Left renal pelvis (tissue), 4 donors: ENCODE results near the gene DNAJB14. TPM values are rescaled to one million over a fixed set of nuclear protein-coding genes. Genes with fewer than 3 reads are reported as not detected.

ENCODE experiments used
- DNase-seq, 4 donors: peaks; one replicate each; pipeline ENCODE4 v3.0.0-alpha.2; 2013; ENCODE audit warnings: low read depth in 4 of 4, low spot score in 3 of 4
- polyA plus RNA-seq, 4 donors: library from polyadenylated mRNA; unstranded; fragments of 120-200 nt; gene quantifications; one replicate each; pipeline ENCODE4 v1.2.1, GENCODE V29; 2013; ENCODE audit not compliant: insufficient read length in 4 of 4

Gene DNAJB14
- polyA plus RNA-seq, 4 donors = 33.7 to 45.2 (median 35.4) TPM

- DNase-seq = peak in 3 of 4 donors; percentile 11 to 29 (median 14)
Observed at GRCh38 chr4:99945718-99946355, 581 bp downstream of the DNAJB14 start.

DNA sequence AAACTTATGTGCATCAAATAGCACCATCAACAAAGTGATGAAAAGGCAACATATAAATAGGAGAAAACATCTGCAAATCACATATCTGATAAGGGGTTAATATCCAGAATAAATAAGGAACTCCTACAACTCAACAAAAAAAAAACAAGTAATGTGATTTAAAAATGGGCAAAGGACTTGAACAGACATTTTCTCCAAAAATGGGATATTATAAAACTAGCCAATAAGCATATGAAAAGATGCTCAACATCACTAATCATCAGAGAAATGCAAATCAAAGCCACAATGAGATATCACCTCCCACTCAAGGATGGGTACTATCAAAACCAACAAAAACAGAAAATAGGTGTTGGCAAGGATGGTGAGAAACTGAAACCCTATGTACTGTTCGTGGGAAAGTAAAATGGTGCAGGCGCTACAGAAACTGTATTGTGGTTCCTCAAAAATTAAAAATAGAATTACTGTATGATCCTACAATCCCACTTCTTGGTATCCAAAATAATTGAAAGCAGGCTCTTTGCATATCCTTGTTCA, 2.4 kb downstream of the DNAJB14 start:
- no peak for DNase-seq

DNA sequence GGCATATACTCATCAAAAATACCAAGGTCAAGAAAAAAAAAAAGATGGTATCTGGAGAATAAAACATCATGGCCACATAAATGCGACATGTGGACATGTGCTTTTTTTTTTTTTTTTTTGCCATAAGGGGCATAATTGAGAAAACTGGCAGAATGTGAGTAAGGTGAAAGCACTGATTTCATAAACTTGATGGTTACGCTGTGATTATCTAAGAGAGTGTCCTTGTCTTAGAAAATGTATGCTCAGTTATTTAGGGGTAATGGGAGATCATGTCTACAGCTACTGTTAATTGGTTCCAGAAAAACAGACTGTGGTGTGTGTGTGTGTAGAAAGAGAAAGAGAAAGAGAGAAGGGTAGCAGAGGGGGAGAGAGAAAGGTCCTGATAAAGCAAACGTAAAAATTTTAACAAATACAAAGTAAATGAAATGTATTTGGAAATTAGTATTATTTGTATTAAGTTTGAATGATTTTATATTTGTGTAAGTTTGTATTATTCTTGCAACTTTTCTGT, 8.1 kb downstream of the DNAJB14 start:
- DNase-seq = no peak

GRCh38 chr4:99934891-99935290, 11.5 kb downstream of the DNAJB14 start:
- no peak for DNase-seq

DNA sequence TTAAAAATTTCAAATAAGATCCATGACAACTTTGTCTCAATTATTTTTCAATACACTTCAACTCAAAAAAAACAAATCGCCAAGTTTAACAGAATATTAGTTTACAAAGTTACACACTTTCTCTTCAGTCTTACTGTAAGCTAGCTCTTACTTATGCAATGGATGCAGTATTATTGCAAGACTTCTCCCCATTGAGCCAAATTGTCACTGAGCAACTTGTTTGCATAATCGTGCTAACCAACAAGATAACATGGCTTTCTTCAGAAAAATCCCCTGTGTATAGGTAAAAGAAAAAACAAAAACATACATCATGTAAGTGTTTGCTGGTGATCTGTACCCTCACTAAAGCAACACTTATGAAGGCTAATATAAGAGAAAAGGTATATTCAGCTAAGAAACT, 18.9 kb downstream of the DNAJB14 start:
- DNase-seq = no peak

GRCh38 chr4:99921174-99921573, 25.2 kb downstream of the DNAJB14 start:
- DNase-seq = no peak

DNA sequence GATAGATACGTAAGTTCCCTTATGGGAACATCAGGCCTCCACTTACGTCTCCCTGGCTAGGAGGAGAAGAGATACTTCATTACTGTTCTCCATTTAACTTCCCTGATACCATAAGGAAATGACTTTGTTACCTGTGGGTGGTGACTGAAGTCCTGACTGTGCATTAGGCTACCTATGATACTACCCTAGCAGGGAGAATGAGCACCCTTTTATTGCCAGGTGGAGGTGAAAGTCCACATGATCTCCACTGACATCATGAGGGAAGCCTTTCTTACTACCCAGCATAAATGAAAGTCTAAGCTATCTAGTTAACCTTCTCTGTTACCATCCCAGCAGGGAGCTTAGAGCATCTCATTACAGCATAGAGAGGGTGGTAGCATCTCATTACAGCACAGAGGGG, 27.8 kb downstream of the DNAJB14 start:
- DNase-seq = no peak

GRCh38 chr4:99917575-99917974, 28.8 kb downstream of the DNAJB14 start:
- DNase-seq = no peak

- DNase-seq = no peak
Observed at GRCh38 chr4:99915449-99915848, 31.0 kb downstream of the DNAJB14 start.

DNA sequence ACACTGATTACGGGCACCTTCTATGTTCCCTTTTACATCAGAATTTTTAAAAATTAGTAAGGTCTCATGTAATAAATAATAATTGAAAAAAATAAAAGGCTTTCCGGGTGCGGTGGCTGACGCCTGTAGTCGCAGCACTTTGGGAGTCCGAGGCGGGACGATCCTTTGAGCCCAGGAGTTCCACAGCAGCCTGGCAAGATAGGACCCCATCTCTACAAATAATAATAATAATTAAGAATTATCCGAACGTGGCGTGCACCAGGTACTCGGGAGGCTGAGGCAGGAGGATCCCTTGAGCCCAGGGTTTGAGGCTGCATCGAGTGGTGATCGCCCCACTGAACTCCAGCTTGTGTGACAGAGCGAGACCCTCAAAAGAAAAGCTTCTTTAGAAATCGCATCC, 51.4 kb downstream of the DNAJB14 start:
- no peak for DNase-seq

- peak; percentile 77 to 86 (median 82) for DNase-seq
Observed at GRCh38 chr4:99894161-99894997, 52.0 kb downstream of the DNAJB14 start, which contains the start of gene LAMTOR3. Gene LAMTOR3, minus strand, starts transcription at chr4:99894427. Its CDS starts 464 bp downstream, at chr4:99893963.

GRCh38 chr4:99893839-99894160, 52.6 kb downstream of the DNAJB14 start:
- peak in 1 of 4 donors; percentile 5 for DNase-seq

DNA sequence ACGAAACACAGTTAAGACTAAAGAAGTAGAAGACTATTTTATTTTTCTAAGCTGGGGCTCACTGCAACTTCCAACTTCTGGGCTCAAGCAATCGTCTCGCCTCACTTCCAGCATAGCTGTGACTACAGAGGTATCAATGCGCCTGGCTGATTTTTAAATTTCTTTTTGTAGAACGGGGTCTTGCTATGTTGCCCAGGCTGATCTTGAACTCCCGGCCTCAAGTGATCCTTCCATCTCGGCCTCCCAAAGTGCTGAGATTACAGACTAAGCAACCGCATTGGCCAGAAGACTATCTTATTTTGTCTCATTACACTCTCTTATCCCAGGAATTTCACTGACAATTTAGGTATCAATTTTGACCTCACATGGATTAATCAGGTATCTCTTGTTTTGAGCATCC, 53.4 kb downstream of the DNAJB14 start:
- no peak for DNase-seq

GRCh38 chr4:99891351-99891750, 55.1 kb downstream of the DNAJB14 start:
- no peak for DNase-seq

GRCh38 chr4:99887837-99888236, 58.6 kb downstream of the DNAJB14 start:
- no peak for DNase-seq

DNA sequence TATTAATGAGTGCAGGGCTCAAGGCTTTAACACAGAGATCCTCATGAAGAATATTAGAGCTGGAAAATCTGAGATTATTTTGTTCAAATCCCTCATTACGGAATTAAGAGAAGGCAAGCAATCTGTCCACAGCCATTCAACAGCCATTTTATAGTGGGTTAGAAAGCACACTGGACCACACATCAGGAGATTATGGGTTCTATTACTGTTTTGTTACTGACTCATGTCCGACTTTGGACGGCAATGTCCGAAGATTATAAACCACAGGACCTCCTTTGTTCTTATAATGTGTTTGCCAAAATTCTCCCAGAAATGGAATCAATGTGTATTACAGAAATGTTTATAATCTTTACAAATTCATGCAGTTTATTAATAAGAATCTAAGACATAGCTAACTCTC, 60.3 kb downstream of the DNAJB14 start:
- DNase-seq = no peak

- no peak for DNase-seq
Observed at GRCh38 chr4:99885687-99886086, 60.7 kb downstream of the DNAJB14 start.

DNA sequence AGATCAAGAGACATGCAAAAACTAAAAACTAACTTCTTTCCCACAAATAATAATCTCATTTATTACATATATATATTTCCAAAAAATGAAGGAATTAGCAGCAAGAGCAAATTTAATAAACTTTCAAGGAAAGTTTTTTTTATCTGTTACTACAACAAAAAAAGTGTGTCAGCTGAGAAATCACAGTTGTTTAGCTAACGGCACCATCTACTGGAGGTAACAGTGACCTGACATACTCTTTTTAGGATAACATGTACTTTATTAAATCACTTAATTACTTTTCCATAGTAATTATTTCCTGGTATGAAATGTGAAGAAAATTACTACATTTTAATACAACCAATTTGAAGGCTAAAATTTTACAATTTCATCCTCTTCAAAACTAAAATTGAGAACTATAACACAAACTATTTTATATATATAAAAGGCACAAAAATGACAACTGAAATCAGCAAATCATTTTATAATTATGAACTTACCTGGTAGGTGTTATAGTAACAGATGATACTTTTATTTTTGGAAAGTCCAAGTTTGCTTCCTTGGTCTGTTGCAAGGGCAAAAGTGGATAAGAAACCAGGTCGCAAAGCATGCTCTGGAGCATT, 61.3 kb downstream of the DNAJB14 start:
- no peak for DNase-seq

GRCh38 chr4:99879458-99879857, 67.0 kb downstream of the DNAJB14 start:
- DNase-seq = no peak

DNA sequence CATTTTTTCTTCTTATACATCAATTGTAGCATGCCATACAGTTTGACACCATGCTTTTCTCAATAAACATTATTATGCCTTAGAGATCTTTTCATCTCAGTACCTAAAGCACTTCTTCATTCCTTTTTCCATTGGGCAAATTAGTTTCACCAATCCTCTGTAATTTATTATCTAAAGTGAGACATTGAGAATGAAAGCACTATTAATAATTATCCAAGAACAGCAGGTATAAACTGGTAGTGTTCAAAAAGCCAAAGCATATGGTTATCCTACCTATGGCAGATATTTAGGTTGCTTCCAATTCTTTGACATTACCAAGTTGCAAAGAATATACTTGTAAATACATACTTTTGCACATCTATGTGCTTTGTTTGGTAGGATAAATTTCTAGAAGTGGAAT, 67.8 kb downstream of the DNAJB14 start:
- DNase-seq = no peak

DNA sequence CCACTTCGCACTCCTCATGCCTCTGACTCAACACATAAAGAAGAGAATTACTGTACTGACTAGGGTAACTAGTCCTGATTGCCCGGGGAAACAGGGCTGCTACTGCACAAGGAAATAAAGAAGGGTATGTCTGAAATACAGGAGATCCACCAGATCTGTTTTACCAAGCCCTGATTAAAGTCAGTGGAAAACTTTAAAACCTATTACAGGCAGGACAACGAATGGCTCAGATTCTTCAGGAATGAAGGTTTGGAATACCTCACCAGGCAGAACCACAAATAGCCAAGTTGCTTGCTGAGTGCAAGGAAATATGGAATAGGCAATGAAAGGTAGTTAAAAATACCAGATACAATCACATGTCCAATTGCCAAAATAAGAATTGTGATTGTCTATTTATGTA, 69.5 kb downstream of the DNAJB14 start:
- no peak for DNase-seq
